ENCODE measurements around the gene TMEM244.

Gene TMEM244

GRCh38 chr6:129787816-129788215, 73.3 kb downstream of the TMEM244 start:
- Histone ChIP-seq H3K27ac (no peak overlapping the region), H3K4me3 (ENCODE audit: low read depth, low read length) (no peak overlapping the region), H3K9me3 (ENCODE audit: severe bottlenecking) (no peaks in the 10 kb centered on the region), H3K27me3 (ENCODE audit: insufficient read depth, low read depth, severe bottlenecking) (no peaks in the 10 kb centered on the region), H3K36me3 (no peaks in the 10 kb centered on the region)
- no peak for TF ChIP-seq CTCF (IDR thresholded peaks at IDR 0.05; ENCODE audit: low read depth, low read length)
- no peak for DNase-seq

- Histone ChIP-seq H3K36me3 (no peaks in the 10 kb centered on the region), H3K4me3 (ENCODE audit: low read depth, low read length) (no peak overlapping the region), H3K9me3 (ENCODE audit: severe bottlenecking) (no peaks in the 10 kb centered on the region), H3K27me3 (ENCODE audit: insufficient read depth, low read depth, severe bottlenecking) (no peaks in the 10 kb centered on the region), H3K27ac (no peak overlapping the region)
- no peak for TF ChIP-seq CTCF (IDR thresholded peaks at IDR 0.05; ENCODE audit: low read depth, low read length)
- DNase-seq: no peak
Measured at GRCh38 chr6:129786548-129786947, 74.6 kb downstream of the TMEM244 start.

- Histone ChIP-seq H3K27me3 (ENCODE audit: insufficient read depth, low read depth, severe bottlenecking) (no peaks in the 10 kb centered on the region), H3K4me3 (ENCODE audit: low read depth, low read length) (no peak overlapping the region), H3K36me3 (no peaks in the 10 kb centered on the region), H3K9me3 (ENCODE audit: severe bottlenecking) (no peaks in the 10 kb centered on the region), H3K27ac (no peak overlapping the region)
- DNase-seq: no peak
- no peak for TF ChIP-seq CTCF (IDR thresholded peaks at IDR 0.05; ENCODE audit: low read depth, low read length)
Measured at GRCh38 chr6:129785756-129786135, 75.4 kb downstream of the TMEM244 start.

- Histone ChIP-seq H3K4me3 (ENCODE audit: low read depth, low read length) (no peak overlapping the region), H3K27me3 (ENCODE audit: insufficient read depth, low read depth, severe bottlenecking) (no peaks in the 10 kb centered on the region), H3K9me3 (ENCODE audit: severe bottlenecking) (no peaks in the 10 kb centered on the region), H3K27ac (no peak overlapping the region), H3K36me3 (no peaks in the 10 kb centered on the region)
- DNase-seq: no peak
- no peak for TF ChIP-seq CTCF (IDR thresholded peaks at IDR 0.05; ENCODE audit: low read depth, low read length)
Measured at GRCh38 chr6:129785047-129785755, 75.9 kb downstream of the TMEM244 start.

Data from WERI-Rb-1 (cell line).